Colonic mucosa (tissue), 4 donors: ENCODE measurements around the gene REN. TPM values are rescaled to one million over a fixed set of nuclear protein-coding genes. Genes with fewer than 3 reads are reported as not detected.
A peak's percentile ranks its signal among the peaks of the same experiment; 100 is the strongest.

Source experiments
- DNase-seq: peaks from one replicate; pipeline ENCODE4 v3.0.0-alpha.2; 2020
- H3K27ac ChIP-seq: fragments of 200-600 bp; one replicate; pipeline ENCODE4 v1.8.0; 2021
- H3K27me3 ChIP-seq: fragments of 200-600 bp; one replicate; pipeline ENCODE4 v1.8.0; 2021
- H3K36me3 ChIP-seq: fragments of 200-600 bp; one replicate; pipeline ENCODE4 v1.8.0; 2021
- H3K4me1 ChIP-seq: fragments of 200-600 bp; one replicate; pipeline ENCODE4 v1.8.0; 2021; ENCODE audit warnings: mild to moderate bottlenecking
- H3K4me3 ChIP-seq: fragments of 200-600 bp; one replicate; pipeline ENCODE4 v1.8.0; 2021
- H3K9ac ChIP-seq, 2 donors: one replicate each; pipeline ENCODE4 v1.7.0; 2013; ENCODE audit warnings: control low read depth in 2 of 2, low read depth in 2 of 2, low read length in 2 of 2
- H3K9me3 ChIP-seq: fragments of 200-600 bp; one replicate; pipeline ENCODE4 v1.8.0; 2021
- intact Hi-C: fragments of 100-400 bp; cut with DNase I; formaldehyde crosslinking; loops from one replicate; pipeline ENCODE4 v1.14.1; 2022
- total RNA-seq, 2 donors: library from RNA; stranded (reverse); fragmentation: NEBNext Ultra II Directional in 1 of 2; extraction: Animal tissue kit (Norgen Biotek cat#: 25700) in 1 of 2; gene quantifications; one replicate each; pipeline ENCODE4 v1.2.1, GENCODE V29; 2021
- TF ChIP-seq, protein P1 (sequence below): fragments of 200-600 bp; IDR thresholded peaks from one replicate; pipeline ENCODE4 v1.8.0; 2022; ENCODE audit warnings: antibody characterized with exemption, mild to moderate bottlenecking
- donor health status: healthy.
- donor health status: DM: no; HTN: no; CAD: no.
- donor health status: DM: no; HTN: no; CAD: no.

Gene REN
- total RNA-seq, 2 donors from 2014 or later = 0.82 TPM; not detected in 1

GRCh38 chr1:204130178-204130577 lies 36.0 kb downstream of the REN start:
- intact Hi-C loops = no loop called here
- no peak for DNase-seq
- Histone ChIP-seq H3K9me3 (no peaks in the 10 kb centered on the region), H3K9ac (no peak overlapping the region), H3K27ac (no peak overlapping the region), H3K4me3 (no peak overlapping the region), H3K36me3 (no peaks in the 10 kb centered on the region), H3K4me1 (peaks cover 3% of the 10 kb centered on the region), H3K27me3 (no peaks in the 10 kb centered on the region)
- TF ChIP-seq, protein P1, sequence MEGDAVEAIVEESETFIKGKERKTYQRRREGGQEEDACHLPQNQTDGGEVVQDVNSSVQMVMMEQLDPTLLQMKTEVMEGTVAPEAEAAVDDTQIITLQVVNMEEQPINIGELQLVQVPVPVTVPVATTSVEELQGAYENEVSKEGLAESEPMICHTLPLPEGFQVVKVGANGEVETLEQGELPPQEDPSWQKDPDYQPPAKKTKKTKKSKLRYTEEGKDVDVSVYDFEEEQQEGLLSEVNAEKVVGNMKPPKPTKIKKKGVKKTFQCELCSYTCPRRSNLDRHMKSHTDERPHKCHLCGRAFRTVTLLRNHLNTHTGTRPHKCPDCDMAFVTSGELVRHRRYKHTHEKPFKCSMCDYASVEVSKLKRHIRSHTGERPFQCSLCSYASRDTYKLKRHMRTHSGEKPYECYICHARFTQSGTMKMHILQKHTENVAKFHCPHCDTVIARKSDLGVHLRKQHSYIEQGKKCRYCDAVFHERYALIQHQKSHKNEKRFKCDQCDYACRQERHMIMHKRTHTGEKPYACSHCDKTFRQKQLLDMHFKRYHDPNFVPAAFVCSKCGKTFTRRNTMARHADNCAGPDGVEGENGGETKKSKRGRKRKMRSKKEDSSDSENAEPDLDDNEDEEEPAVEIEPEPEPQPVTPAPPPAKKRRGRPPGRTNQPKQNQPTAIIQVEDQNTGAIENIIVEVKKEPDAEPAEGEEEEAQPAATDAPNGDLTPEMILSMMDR = no peak

GRCh38 chr1:204128964-204129896 lies 36.9 kb downstream of the REN start:
- Histone ChIP-seq H3K4me1 (peaks cover 3% of the 10 kb centered on the region), H3K9ac (peak overlapping the region in 1 of 2 donors; percentile 74), H3K9me3 (no peaks in the 10 kb centered on the region), H3K36me3 (no peaks in the 10 kb centered on the region), H3K4me3 (peak overlapping the region; percentile 19), H3K27me3 (no peaks in the 10 kb centered on the region), H3K27ac (no peak overlapping the region)
- TF ChIP-seq, protein P1 = peak; percentile 73
- peak; percentile 60 for DNase-seq
- intact Hi-C loops = loop anchor here (2.0 to 5.0 kb wide), 2 partner anchors 52 to 258 kb away; no protein-coding TSS in a partner anchor

GRCh38 chr1:204128464-204128963 lies 37.6 kb downstream of the REN start:
- Histone ChIP-seq H3K9ac (no peak overlapping the region), H3K27me3 (no peaks in the 10 kb centered on the region), H3K27ac (no peak overlapping the region), H3K9me3 (no peaks in the 10 kb centered on the region), H3K36me3 (no peaks in the 10 kb centered on the region), H3K4me3 (no peak overlapping the region), H3K4me1 (peaks cover 3% of the 10 kb centered on the region)
- TF ChIP-seq, protein P1 = no peak
- intact Hi-C loops = loop anchor here (2.0 to 5.0 kb wide), 2 partner anchors 51 to 258 kb away; no protein-coding TSS in a partner anchor
- DNase-seq = no peak

DNA sequence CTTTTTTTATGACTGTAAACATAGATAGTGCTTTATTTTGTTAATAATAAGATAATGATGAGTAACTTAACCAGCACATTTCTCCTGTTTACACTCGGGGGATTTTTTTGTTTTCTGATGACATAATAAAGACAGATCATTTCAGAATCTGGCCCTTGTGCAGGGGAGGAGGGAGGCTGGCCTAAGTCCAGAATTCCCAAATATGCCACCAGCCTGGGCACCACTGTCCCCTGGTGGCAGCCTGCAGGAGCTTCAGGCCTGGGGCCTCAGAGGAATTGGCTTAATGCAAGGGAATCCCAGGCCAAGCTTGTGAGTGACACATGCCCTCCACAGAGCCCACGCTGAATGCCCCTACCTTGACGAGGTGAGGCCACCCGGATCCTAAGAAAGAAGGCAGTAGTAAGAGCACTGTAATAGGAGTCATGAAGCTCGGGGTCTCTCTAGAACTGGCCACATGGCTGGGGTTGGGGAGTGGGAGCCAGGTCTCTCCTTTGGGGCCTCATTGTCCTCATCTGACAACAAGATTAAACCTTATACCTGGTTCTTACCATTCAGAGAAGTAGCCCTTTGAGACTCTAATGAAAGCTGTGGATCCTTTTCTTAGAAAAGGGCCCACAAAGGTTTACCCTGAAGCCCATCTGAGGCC lies 38.4 kb downstream of the REN start:
- H3K27me3 ChIP-seq = no peaks in the 10 kb centered on the region
- DNase-seq = peak; percentile 60
- H3K4me1 ChIP-seq = peaks cover 3% of the 10 kb centered on the region
- intact Hi-C loops = loop anchor here (2.0 to 5.0 kb wide), 2 partner anchors 50 to 257 kb away; no protein-coding TSS in a partner anchor
- H3K9ac ChIP-seq = no peak overlapping the region
- H3K27ac ChIP-seq = no peak overlapping the region
- no peaks in the 10 kb centered on the region for H3K36me3 ChIP-seq
- TF ChIP-seq, protein P1 = peak; percentile 96
- H3K9me3 ChIP-seq = no peaks in the 10 kb centered on the region
- H3K4me3 ChIP-seq = no peak overlapping the region

- Histone ChIP-seq H3K4me3 (no peak overlapping the region), H3K27ac (no peak overlapping the region), H3K9me3 (no peaks in the 10 kb centered on the region), H3K4me1 (peaks cover 3% of the 10 kb centered on the region), H3K27me3 (no peaks in the 10 kb centered on the region), H3K9ac (peak overlapping the region in 1 of 2 donors; percentile 30), H3K36me3 (no peaks in the 10 kb centered on the region)
- DNase-seq = no peak
- intact Hi-C loops = loop anchor here (5.0 kb wide), 1 partner anchor 50 kb away; no protein-coding TSS in a partner anchor
- TF ChIP-seq, protein P1 = no peak
These were observed 39.2 kb downstream of the REN start for GRCh38 chr1:204126956-204127355.
